Raji (cell line): ENCODE data around the gene CHCT1.

Experiments
- POLR2A ChIP-seq: IDR thresholded peaks from 2 replicates; pipeline ENCODE4 v1.6.1; 2011; ENCODE audit warnings: low read depth, low read length, control low read depth; ENCODE audit not compliant: insufficient read depth

CHCT1 gene

GRCh38 chr17:60422162-60422665 is at the start of gene CHCT1:
TSS of gene CHCT1 (plus strand) at chr17:60422489. CDS start at chr17:60422593, 104 bp downstream.
- no peak for TF ChIP-seq POLR2A

- no peak for TF ChIP-seq POLR2A
Observed at GRCh38 chr17:60372790-60373483, 49.4 kb upstream of the CHCT1 start.

GRCh38 chr17:60381958-60382357 is 40.3 kb upstream of the CHCT1 start:
- no peak for TF ChIP-seq POLR2A

GRCh38 chr17:60383379-60383778 is 38.9 kb upstream of the CHCT1 start:
- no peak for TF ChIP-seq POLR2A

GRCh38 chr17:60386147-60387058 is 35.9 kb upstream of the CHCT1 start:
- no peak for TF ChIP-seq POLR2A

GRCh38 chr17:60387666-60388065 is 34.6 kb upstream of the CHCT1 start:
- no peak for TF ChIP-seq POLR2A

GRCh38 chr17:60388742-60389141 is 33.5 kb upstream of the CHCT1 start:
- TF ChIP-seq POLR2A, result no peak

GRCh38 chr17:60390186-60390585 is 32.1 kb upstream of the CHCT1 start:
- TF ChIP-seq POLR2A, result no peak

GRCh38 chr17:60390925-60391470 is 31.3 kb upstream of the CHCT1 start:
- TF ChIP-seq POLR2A, result no peak

GRCh38 chr17:60391471-60392041 is 30.7 kb upstream of the CHCT1 start:
- TF ChIP-seq POLR2A, result no peak

- TF ChIP-seq POLR2A, result peak; percentile 67
Observed at GRCh38 chr17:60392042-60392844, 30.0 kb upstream of the CHCT1 start, which contains the start of gene USP32. TSS of gene USP32 (minus strand) at chr17:60392133. CDS start at chr17:60391939, 194 bp downstream.

GRCh38 chr17:60392845-60393702 is 29.2 kb upstream of the CHCT1 start:
- no peak for TF ChIP-seq POLR2A
